ENCODE results near the gene ZBED5. TPM values are rescaled to one million over a fixed set of nuclear protein-coding genes. Genes with fewer than 3 reads are reported as not detected.

The ZBED5 gene
- total and polyA plus RNA-seq, 9 of the 15 experiments (the other 6 are each of a cell fraction or from before 2014, with no cell fraction given) = 12.4 to 70.7 (median 26.8) TPM

- TF ChIP-seq CHD7 (IDR thresholded peaks at IDR 0.05; ENCODE audit: low read depth, low read length) (no peak), MAFF (IDR thresholded peaks at IDR 0.05; ENCODE audit: low read length) (no peak), ZFX (CRISPR knock-in tag; IDR thresholded peaks at IDR 0.05) (peak; percentile 94), CBFB (CRISPR knock-in tag; IDR thresholded peaks at IDR 0.05) (0 out of 2 replicates have a peak, but pooled peaks have one; percentile 18), HNRNPH1 (optimal IDR thresholded peaks at IDR 0.05; ENCODE audit: low read depth, low read length) (no peak), ETV6 (IDR thresholded peaks at IDR 0.05; ENCODE audit: borderline replicate concordance in 1 of 2, low read depth in 2 of 2, low read length in 1 of 2) (peak in 1 of 2 experiments; percentile 7; a peak in 2 of 4 replicates), ETV6 (CRISPR knock-in tag; IDR thresholded peaks at IDR 0.05; ENCODE audit: borderline replicate concordance) (peak; percentile 76; the same call in 1 of the 2 replicates), ATF1 (CRISPR knock-in tag; IDR thresholded peaks at IDR 0.05) (no peak), ATF1 (tag; IDR thresholded peaks at IDR 0.05) (no peak; the same call in 1 of the 2 replicates), SUPT5H (IDR thresholded peaks at IDR 0.05) (0 out of 2 replicates have a peak, but pooled peaks have one; percentile 3), BRD4 (IDR thresholded peaks at IDR 0.05) (no peak), ZC3H4 (CRISPR knock-in tag; IDR thresholded peaks at IDR 0.05; ENCODE audit: borderline replicate concordance) (peak; percentile 90; the same call in 1 of the 2 replicates)
- TF ChIP-seq, protein P1, sequence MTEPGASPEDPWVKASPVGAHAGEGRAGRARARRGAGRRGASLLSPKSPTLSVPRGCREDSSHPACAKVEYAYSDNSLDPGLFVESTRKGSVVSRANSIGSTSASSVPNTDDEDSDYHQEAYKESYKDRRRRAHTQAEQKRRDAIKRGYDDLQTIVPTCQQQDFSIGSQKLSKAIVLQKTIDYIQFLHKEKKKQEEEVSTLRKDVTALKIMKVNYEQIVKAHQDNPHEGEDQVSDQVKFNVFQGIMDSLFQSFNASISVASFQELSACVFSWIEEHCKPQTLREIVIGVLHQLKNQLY (CRISPR knock-in tag; conservative IDR thresholded peaks at IDR 0.05) = 0 out of 4 replicates have a peak, but pooled peaks of 1 of the 2 experiments have one; percentile 29
- TF ChIP-seq, protein P2, sequence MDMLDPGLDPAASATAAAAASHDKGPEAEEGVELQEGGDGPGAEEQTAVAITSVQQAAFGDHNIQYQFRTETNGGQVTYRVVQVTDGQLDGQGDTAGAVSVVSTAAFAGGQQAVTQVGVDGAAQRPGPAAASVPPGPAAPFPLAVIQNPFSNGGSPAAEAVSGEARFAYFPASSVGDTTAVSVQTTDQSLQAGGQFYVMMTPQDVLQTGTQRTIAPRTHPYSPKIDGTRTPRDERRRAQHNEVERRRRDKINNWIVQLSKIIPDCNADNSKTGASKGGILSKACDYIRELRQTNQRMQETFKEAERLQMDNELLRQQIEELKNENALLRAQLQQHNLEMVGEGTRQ (CRISPR knock-in tag; IDR thresholded peaks at IDR 0.05) = no peak
Measured at GRCh38 chr11:10858439-10859325, 829 bp upstream of the ZBED5 start (continued).
